ENCODE data around the gene CREBRF.
A peak's percentile ranks its signal among the peaks of the same experiment; 100 is the strongest.
"Not testable (repeated sequence)": the region's sequence is repeated elsewhere in the genome, so short reads cannot be mapped to it uniquely, and the experiment has no call there.

CREBRF gene, protein sequence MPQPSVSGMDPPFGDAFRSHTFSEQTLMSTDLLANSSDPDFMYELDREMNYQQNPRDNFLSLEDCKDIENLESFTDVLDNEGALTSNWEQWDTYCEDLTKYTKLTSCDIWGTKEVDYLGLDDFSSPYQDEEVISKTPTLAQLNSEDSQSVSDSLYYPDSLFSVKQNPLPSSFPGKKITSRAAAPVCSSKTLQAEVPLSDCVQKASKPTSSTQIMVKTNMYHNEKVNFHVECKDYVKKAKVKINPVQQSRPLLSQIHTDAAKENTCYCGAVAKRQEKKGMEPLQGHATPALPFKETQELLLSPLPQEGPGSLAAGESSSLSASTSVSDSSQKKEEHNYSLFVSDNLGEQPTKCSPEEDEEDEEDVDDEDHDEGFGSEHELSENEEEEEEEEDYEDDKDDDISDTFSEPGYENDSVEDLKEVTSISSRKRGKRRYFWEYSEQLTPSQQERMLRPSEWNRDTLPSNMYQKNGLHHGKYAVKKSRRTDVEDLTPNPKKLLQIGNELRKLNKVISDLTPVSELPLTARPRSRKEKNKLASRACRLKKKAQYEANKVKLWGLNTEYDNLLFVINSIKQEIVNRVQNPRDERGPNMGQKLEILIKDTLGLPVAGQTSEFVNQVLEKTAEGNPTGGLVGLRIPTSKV

DNA sequence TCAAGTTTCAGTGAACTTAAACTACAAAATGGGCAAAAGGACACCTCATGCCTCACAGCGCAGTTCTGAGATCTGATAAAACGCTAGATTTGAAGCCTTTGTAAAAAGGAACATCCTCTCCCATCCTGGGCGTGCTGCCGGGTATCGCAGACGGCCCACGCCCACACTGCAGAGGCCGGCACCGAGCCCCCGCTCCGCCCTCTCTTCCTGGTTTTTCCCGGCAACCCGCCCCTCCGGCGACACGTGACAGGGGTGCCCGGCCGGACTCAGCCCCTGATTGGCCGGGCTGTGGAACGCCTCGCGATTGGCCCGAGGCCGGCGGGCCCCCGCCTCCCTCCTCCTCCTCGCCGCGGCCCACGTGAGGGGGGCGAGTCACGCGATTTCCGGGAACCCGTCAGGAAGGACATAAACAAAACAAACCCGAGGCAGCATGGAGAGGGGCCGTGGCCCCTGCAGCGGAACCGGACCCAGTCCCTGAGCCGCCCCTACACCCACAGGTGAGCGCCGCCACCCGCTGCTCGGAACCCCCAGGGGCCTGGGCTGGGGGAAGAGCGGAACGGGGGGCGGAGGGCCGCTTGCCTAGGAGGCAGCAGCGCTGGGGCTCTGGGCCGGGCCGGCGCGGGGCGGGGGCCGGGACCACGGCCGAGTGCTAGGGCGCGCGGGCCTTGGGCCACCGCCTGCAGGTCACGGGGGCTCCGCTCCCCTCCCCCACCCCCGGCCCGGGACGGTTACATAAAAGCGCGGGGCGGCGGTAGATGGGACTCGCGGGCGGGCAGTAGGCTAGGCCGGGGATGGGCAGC, at the start of gene CREBRF:
Gene CREBRF, plus strand, starts transcription at position 370 of the 800 bp plus-strand sequence. CDS start 24,424 bp downstream, outside the sequence.
- DNase-seq, result peak; percentile 98

DNA sequence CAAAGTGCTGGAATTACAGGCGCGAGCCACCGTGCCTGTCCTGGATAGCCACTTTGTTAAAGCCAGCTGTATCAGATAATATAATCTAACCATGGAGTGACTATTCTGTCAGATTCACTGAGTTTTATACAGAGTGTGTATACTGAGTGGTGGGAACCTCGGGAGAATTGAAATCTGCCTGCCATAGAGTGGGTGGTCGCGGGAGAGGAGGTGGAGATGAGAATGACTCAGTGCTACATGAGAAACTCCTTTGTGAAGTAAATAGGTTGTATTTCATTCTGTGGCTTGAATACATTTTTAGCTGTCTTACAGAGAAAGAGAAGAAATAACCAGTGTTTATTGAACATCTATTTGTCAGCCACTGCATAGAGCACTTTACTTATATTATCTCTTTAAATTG, 46.1 kb upstream of the CREBRF start:
- DNase-seq, result peak; percentile 40

- DNase-seq, result no peak
Observed at GRCh38 chr5:173010547-173011464, 45.3 kb upstream of the CREBRF start.

- DNase-seq, result no peak
Observed at GRCh38 chr5:173011566-173011965, 44.6 kb upstream of the CREBRF start.

- no peak for DNase-seq
Observed at GRCh38 chr5:173012882-173013281, 43.3 kb upstream of the CREBRF start.

GRCh38 chr5:173014671-173015070, 41.5 kb upstream of the CREBRF start:
- no peak for DNase-seq

- DNase-seq, result no peak
Observed at GRCh38 chr5:173015192-173015591, 41.0 kb upstream of the CREBRF start.

DNA sequence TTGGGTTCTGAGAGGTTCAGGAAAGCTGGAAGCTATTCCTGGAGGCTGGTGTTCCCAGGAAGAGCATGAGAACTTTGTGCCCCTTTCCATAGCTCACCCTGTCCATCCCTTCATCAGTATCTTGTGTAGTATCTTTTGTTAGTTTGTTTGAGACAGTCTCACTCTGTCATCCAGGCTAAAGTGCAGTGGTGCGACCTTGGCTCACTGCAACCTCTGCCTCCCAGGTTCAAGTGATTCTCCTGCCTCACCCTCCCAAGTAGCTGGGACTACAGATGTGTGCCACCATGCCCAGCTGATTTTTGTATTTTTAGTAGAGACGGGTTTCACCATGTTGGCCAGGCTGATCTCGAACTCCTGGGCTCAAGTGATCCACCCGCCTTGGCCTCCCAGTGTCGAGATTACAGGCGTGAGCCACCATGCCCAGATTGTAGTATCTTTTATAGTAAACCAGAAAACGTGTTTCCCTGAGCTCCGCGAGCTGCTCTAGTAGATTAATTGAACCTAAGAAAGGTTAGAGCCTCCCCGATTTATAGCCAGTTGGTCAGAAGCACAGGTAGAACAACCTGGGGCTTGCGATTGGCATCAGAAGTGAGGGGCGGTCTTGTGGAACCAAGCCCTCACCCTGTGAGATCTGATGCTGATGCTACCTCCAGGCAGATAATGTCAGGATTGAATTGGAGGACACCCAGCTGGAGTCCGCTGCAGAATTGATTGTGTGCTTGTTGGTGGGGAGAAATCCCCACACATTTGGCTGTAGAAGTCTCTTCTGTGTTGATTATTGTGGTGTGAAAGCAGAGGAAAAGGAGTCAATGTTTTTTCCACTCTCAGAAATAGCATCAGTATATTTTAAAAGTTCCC, 40.3 kb upstream of the CREBRF start:
- no peak for DNase-seq

DNA sequence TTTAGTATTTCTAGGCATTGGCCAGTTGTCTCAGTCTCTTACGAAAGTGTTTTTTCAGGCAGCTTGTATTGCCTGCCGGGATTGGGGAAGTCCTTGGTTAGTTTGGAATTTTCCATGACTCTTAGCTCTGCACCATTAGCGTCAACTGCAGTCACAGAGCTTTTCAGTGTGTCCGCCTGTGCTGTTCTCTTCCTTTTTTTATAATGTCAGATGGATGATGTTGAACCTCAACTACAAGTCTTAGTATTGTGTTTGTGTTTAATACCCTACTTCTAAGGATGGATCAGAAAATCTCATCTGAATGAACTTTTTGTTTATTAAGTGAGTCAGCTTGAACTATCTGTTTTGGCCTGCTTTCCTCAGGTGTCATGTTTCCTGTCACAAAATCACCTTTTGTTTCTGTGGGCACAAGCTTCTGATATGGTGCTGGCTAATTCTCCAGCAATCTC, 39.5 kb upstream of the CREBRF start:
- DNase-seq, result no peak

DNA sequence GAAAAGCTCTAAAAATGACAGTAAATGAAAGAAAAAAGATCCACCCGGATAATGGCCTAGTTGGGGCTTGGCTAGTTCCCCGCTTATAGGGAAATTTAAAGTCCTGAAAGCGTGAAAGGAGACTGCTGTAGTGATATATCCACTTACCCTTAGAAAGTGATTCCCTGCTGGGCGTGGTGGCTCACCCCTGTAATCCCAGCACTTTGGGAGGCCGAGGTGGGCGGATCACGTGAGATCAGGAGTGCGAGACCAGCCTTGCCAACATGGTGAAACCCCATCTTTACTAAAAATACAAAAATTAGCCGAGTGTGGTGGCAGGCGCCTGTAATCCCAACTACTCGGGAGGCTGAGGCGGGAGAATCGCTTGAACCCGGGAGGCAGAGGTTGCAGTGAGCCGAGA, 39.1 kb upstream of the CREBRF start:
- DNase-seq, result not testable (repeated sequence)

DNA sequence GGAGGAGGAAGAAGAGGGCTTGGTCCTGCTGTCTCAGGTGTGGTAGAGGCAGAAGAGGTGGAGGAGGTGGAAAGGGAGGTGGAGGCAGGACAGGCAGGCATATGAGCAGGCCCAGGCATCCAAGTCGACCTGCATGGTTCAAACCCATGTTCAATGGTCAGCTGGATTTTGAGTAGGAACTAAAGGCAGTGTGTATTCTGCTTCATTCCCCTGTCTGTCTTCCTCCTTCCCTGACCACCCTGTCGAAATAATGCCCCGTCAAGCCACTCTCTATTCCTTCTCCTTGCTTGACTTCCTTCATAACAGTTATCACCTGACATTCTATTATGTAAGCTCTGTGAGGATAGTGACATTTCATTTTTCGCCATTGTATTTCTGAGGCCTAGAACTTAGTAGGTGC, 37.8 kb upstream of the CREBRF start:
- no peak for DNase-seq

GRCh38 chr5:173020154-173020581, 36.0 kb upstream of the CREBRF start:
- DNase-seq, result no peak

DNA sequence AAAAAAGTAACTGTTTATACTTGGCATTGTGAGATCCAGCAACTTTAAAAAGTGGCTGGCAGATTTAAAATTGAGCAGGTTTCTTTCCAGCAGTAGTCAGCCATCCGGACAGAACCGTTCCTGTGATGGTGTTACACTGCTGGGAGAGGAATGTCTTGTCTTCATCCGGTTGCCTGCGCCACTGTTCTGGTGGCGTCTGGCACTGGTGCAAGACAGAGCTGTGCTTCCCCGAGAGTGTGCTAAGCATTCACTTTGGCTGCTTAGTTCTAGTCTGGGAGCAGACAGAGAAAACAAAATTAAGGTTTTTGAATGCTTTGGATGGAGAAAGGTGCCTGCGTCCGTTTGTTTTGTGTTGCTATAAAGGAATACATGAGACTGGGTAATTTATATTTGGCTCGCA, 35.5 kb upstream of the CREBRF start:
- no peak for DNase-seq

- DNase-seq, result no peak
Observed at GRCh38 chr5:173025651-173026050, 30.5 kb upstream of the CREBRF start.

- DNase-seq, result no peak
Observed at GRCh38 chr5:173027905-173028304, 28.2 kb upstream of the CREBRF start.

DNA sequence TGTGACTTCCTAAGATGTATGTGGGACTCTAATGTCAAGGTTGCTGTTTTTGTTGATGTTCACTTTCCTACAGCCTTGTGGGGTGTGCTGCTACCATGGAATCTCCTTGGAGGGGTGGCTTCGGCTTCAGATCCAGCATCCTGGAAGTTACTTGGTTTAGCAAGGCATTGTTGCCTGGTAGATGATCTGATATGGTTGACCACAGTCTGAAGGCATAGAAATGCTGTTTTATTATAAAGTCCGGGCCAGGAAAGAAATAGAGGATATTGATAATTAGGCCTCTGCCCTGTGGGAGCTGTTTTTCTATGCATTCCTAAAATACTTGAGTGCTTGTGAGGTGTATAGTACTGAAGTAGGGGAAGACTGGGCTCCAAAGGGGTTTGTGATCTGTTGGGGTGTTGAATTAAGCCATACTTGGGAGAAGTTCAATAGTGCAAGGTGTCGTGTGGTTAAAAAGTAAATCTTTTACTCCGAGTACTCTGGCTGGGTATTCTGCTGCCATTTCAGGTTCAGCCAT, 27.3 kb upstream of the CREBRF start:
- DNase-seq, result no peak

DNA sequence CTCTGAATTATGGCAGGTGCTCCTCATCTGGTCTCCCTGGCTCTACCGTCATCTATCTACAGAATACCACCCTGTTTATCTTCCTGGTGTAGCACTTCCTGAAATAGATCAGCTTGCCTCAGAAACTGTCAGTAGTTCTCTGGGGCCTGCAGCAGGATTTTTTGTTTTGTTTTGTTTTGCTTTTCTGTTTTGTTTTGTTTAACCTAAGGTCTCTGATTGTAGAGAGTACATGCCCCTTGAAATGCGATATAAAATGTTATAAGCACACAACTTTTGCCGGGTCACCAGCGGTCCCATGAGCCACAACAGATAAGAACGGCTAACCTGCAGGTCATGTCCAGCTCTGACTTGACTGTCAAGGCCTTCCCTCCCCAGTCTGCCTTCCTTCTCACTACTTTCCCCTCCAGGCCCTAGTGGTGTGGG, 26.6 kb upstream of the CREBRF start:
- DNase-seq, result no peak

- not testable (repeated sequence) for DNase-seq
Observed at GRCh38 chr5:173032096-173032495, 24.1 kb upstream of the CREBRF start.

- no peak for DNase-seq
Observed at GRCh38 chr5:173032730-173033129, 23.4 kb upstream of the CREBRF start.

GRCh38 chr5:173033923-173034322, 22.2 kb upstream of the CREBRF start:
- DNase-seq, result no peak

All from stimulated activated CD8-positive, alpha-beta memory T cell treated with anti-CD3 and anti-CD28 coated beads, Interleukin-4, amount 100 ng/mL, for 48 hours (primary cell).